Endothelial cell (in vitro differentiated cells): Measurements from ENCODE around the gene TAF11. TPM values are rescaled to one million over a fixed set of nuclear protein-coding genes. Genes with fewer than 3 reads are reported as not detected.

Experiments used
- DNase-seq: peaks from one replicate; pipeline ENCODE4 v3.0.0; 2021; ENCODE audit warnings: low spot score
- H3K27ac Mint-ChIP-seq: one replicate; pipeline ENCODE4 v1.8.0; 2021; ENCODE audit warnings: mixed read lengths, inconsistent platforms; ENCODE audit not compliant: unreplicated experiment
- H3K27me3 Mint-ChIP-seq: one replicate; pipeline ENCODE4 v1.8.0; 2021; ENCODE audit warnings: mild to moderate bottlenecking, moderate library complexity, mixed read lengths, inconsistent platforms; ENCODE audit not compliant: unreplicated experiment
- H3K36me3 Mint-ChIP-seq: one replicate; pipeline ENCODE4 v1.8.0; 2021; ENCODE audit warnings: mild to moderate bottlenecking, low read depth, mixed read lengths, inconsistent platforms; ENCODE audit not compliant: unreplicated experiment
- H3K4me1 Mint-ChIP-seq: one replicate; pipeline ENCODE4 v1.8.0; 2021; ENCODE audit warnings: mild to moderate bottlenecking, mixed read lengths, inconsistent platforms; ENCODE audit not compliant: unreplicated experiment
- H3K4me3 Mint-ChIP-seq: one replicate; pipeline ENCODE4 v1.8.0; 2021; ENCODE audit warnings: mild to moderate bottlenecking, mixed read lengths, inconsistent platforms; ENCODE audit not compliant: unreplicated experiment
- H3K9me3 Mint-ChIP-seq: one replicate; pipeline ENCODE4 v1.8.0; 2021; ENCODE audit warnings: mixed read lengths, inconsistent platforms; ENCODE audit not compliant: unreplicated experiment
- CTCF ChIP-seq: fragments of 200-600 bp; sonication (generic); IDR thresholded peaks from one replicate; pipeline ENCODE4 v1.5.0; 2021; ENCODE audit warnings: antibody characterized with exemption; ENCODE audit not compliant: unreplicated experiment
- total RNA-seq: library from RNA; stranded (reverse); fragmentation: NEBNext Ultra II Directional; extraction: Animal tissue kit (Norgen Biotek cat#: 25700); gene quantifications from one replicate; pipeline ENCODE4 v1.2.1, GENCODE V29; 2021; ENCODE audit not compliant: unreplicated experiment

TAF11 gene
- total RNA-seq, 1 donor from 2014 or later, result 45.9 TPM

GRCh38 chr6:34897130-34897529 lies 9.3 kb upstream of the TAF11 start:
- Mint-ChIP-seq H3K4me1 (no peaks in the 10 kb centered on the region), H3K27me3 (no peaks in the 10 kb centered on the region), H3K36me3 (no peaks in the 10 kb centered on the region), H3K4me3 (no peak overlapping the region), H3K27ac (no peak overlapping the region), H3K9me3 (no peaks in the 10 kb centered on the region)
- DNase-seq, result no peak
- TF ChIP-seq CTCF, result no peak

- Mint-ChIP-seq H3K9me3 (no peaks in the 10 kb centered on the region), H3K4me3 (no peak overlapping the region), H3K36me3 (no peaks in the 10 kb centered on the region), H3K27ac (no peak overlapping the region), H3K27me3 (no peaks in the 10 kb centered on the region), H3K4me1 (peaks cover 8% of the 10 kb centered on the region)
- DNase-seq, result no peak
- no peak for TF ChIP-seq CTCF
These were observed 6.9 kb upstream of the TAF11 start for GRCh38 chr6:34894693-34895092.

- Mint-ChIP-seq H3K27me3 (peaks cover 8% of the 10 kb centered on the region), H3K9me3 (no peaks in the 10 kb centered on the region), H3K4me3 (peak overlapping the region; percentile 72)
These were observed 3.5 kb upstream of the TAF11 start for GRCh38 chr6:34891296-34891695.

GRCh38 chr6:34890533-34890925 lies 2.7 kb upstream of the TAF11 start:
- no peak for TF ChIP-seq CTCF
- Mint-ChIP-seq H3K27me3 (peaks cover 8% of the 10 kb centered on the region), H3K4me1 (peaks cover 23% of the 10 kb centered on the region), H3K27ac (no peak overlapping the region), H3K4me3 (peak overlapping the region; percentile 100), H3K36me3 (peaks cover 6% of the 10 kb centered on the region), H3K9me3 (no peaks in the 10 kb centered on the region)
- DNase-seq, result no peak

More at GRCh38 chr6:34891296-34891695, 3.5 kb upstream of the TAF11 start:
- DNase-seq, result no peak
- Mint-ChIP-seq H3K36me3 (peaks cover 6% of the 10 kb centered on the region), H3K27ac (no peak overlapping the region), H3K4me1 (peaks cover 23% of the 10 kb centered on the region)
- TF ChIP-seq CTCF, result no peak

- Mint-ChIP-seq H3K27ac (peak within 1 kb of the TSS; percentile 99), H3K4me1 (peaks cover 23% of the 10 kb centered on the region), H3K9me3 (peaks cover 4% of the 10 kb centered on the region), H3K4me3 (peak within 1 kb of the TSS; percentile 100), H3K27me3 (peaks cover 10% of the 10 kb centered on the region), H3K36me3 (peaks cover 6% of the 10 kb centered on the region)
- DNase-seq, result peak; percentile 55
- TF ChIP-seq CTCF, result no peak
These were observed 1.2 kb upstream of the TAF11 start, which contains the start of gene ANKS1A for GRCh38 chr6:34888874-34889555. TSS of gene ANKS1A (plus strand) at chr6:34889255. CDS start at chr6:34889403, 148 bp downstream.
